Testis (tissue), 2 donors: ENCODE measurements around the gene EIF4E.

Source experiments
- POLR2A ChIP-seq: fragments of 450-650 bp; IDR thresholded peaks from one replicate; pipeline ENCODE4 v1.6.1; 2017; ENCODE audit warnings: antibody characterized with exemption, mild to moderate bottlenecking, moderate library complexity
- TF ChIP-seq, protein P1 (sequence below), 3 experiments: fragments of 450-650 bp in 2 of 3; fragments of 200-600 bp in 1 of 3; sonication (generic) in 1 of 3; IDR thresholded peaks; one replicate each; pipeline ENCODE4 v1.5.1; 2016 to 2019; ENCODE audit warnings: antibody characterized with exemption in 3 of 3, mild to moderate bottlenecking in 2 of 3, moderate library complexity in 1 of 3

DNA sequence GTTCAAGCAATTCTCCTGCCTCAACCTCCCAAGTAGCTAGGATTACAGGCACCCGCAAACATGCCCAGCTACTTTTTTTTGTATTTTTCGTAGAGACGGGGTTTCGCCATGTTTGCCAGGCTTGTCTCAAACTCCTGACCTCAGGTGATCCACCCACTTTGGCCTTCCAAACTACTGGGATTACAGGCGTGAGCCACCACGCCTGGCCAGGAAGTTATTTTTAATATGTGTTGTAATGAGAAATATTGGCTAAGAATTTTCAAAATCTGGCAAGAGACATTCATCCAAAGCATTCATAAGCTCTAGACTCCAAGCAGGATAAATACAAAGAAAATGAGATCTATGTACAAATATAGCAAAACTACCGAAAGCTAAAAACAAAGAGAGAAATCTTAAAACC, 48.6 kb upstream of the EIF4E start:
- TF ChIP-seq POLR2A, result no peak
- TF ChIP-seq, protein P1, sequence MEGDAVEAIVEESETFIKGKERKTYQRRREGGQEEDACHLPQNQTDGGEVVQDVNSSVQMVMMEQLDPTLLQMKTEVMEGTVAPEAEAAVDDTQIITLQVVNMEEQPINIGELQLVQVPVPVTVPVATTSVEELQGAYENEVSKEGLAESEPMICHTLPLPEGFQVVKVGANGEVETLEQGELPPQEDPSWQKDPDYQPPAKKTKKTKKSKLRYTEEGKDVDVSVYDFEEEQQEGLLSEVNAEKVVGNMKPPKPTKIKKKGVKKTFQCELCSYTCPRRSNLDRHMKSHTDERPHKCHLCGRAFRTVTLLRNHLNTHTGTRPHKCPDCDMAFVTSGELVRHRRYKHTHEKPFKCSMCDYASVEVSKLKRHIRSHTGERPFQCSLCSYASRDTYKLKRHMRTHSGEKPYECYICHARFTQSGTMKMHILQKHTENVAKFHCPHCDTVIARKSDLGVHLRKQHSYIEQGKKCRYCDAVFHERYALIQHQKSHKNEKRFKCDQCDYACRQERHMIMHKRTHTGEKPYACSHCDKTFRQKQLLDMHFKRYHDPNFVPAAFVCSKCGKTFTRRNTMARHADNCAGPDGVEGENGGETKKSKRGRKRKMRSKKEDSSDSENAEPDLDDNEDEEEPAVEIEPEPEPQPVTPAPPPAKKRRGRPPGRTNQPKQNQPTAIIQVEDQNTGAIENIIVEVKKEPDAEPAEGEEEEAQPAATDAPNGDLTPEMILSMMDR (IDR thresholded peaks at IDR 0.05), result no peak
